ENCODE data around the gene LY86. TPM values are rescaled to one million over a fixed set of nuclear protein-coding genes. Genes with fewer than 3 reads are reported as not detected.
A peak's percentile ranks its signal among the peaks of the same experiment; 100 is the strongest.

The LY86 gene
- total and polyA plus RNA-seq, 9 of the 15 experiments (the other 6 are each of a cell fraction or from before 2014, with no cell fraction given): 0.08 to 0.20 TPM; not detected in 7

GRCh38 chr6:6701864-6702263 is 113.3 kb downstream of the LY86 start (continued):
- TF ChIP-seq RBBP5 (IDR thresholded peaks at IDR 0.05; ENCODE audit: borderline replicate concordance, insufficient read depth, low read length, poor library complexity, severe bottlenecking) (peak; percentile 54), MLX (CRISPR knock-in tag; conservative IDR thresholded peaks at IDR 0.05) (no peak), DMBX1 (CRISPR knock-in tag; IDR thresholded peaks at IDR 0.05; ENCODE audit: borderline replicate concordance) (0 out of 2 replicates have a peak, but pooled peaks have one; percentile 15), MYNN (IDR thresholded peaks at IDR 0.05) (peak; percentile 85; the same call in 1 of the 2 replicates), MYNN (CRISPR knock-in tag; IDR thresholded peaks at IDR 0.05) (no peak), ATF7 (IDR thresholded peaks at IDR 0.05) (peak; percentile 28; the same call in 1 of the 2 replicates), CXXC5 (CRISPR knock-in tag; IDR thresholded peaks at IDR 0.05) (peak; percentile 70), ZNF79 (CRISPR knock-in tag; IDR thresholded peaks at IDR 0.05; ENCODE audit: low read depth) (no peak), HNRNPH1 (optimal IDR thresholded peaks at IDR 0.05; ENCODE audit: low read depth, low read length) (no peak), MTA3 (IDR thresholded peaks at IDR 0.05; ENCODE audit: borderline replicate concordance) (peak; percentile 74; the same call in 1 of the 2 replicates), RREB1 (CRISPR knock-in tag; IDR thresholded peaks at IDR 0.05) (peak; percentile 85; the same call in 1 of the 2 replicates), FOXM1 (IDR thresholded peaks at IDR 0.05; ENCODE audit: low read depth) (0 out of 2 replicates have a peak, but pooled peaks have one; percentile 26), FOXM1 (CRISPR knock-in tag; IDR thresholded peaks at IDR 0.05; ENCODE audit: low read depth) (no peak), ZNF766 (CRISPR knock-in tag; conservative IDR thresholded peaks at IDR 0.05) (no peak), DPF2 (IDR thresholded peaks at IDR 0.05) (peak; percentile 83), HNRNPL (IDR thresholded peaks at IDR 0.05; ENCODE audit: low read depth, low read length) (0 out of 2 replicates have a peak, but pooled peaks have one; percentile 41), ID3 (CRISPR knock-in tag; IDR thresholded peaks at IDR 0.05) (no peak), ID3 (tag; IDR thresholded peaks at IDR 0.05) (0 out of 2 replicates have a peak, but pooled peaks have one; percentile 33), BHLHE40 (IDR thresholded peaks at IDR 0.05; ENCODE audit: low read length) (no peak; the same call in 1 of the 2 replicates), TEAD1 (CRISPR knock-in tag; IDR thresholded peaks at IDR 0.05) (0 out of 4 replicates have a peak, but pooled peaks of 1 of the 2 experiments have one; percentile 43), BRCA1 (IDR thresholded peaks at IDR 0.05) (no peak), BRCA1 (CRISPR knock-in tag; IDR thresholded peaks at IDR 0.05) (no peak), ZNF75A (CRISPR knock-in tag; IDR thresholded peaks at IDR 0.05) (no peak), ZNF436 (CRISPR knock-in tag; IDR thresholded peaks at IDR 0.05) (no peak), CREM (IDR thresholded peaks at IDR 0.05; ENCODE audit: low read depth) (peak; percentile 44; the same call in 1 of the 2 replicates)
